ENCODE data around the gene SPACA7. TPM values are rescaled to one million over a fixed set of nuclear protein-coding genes. Genes with fewer than 3 reads are reported as not detected.

SPACA7 gene
- total and polyA plus RNA-seq, 8 donors, result not detected

DNA sequence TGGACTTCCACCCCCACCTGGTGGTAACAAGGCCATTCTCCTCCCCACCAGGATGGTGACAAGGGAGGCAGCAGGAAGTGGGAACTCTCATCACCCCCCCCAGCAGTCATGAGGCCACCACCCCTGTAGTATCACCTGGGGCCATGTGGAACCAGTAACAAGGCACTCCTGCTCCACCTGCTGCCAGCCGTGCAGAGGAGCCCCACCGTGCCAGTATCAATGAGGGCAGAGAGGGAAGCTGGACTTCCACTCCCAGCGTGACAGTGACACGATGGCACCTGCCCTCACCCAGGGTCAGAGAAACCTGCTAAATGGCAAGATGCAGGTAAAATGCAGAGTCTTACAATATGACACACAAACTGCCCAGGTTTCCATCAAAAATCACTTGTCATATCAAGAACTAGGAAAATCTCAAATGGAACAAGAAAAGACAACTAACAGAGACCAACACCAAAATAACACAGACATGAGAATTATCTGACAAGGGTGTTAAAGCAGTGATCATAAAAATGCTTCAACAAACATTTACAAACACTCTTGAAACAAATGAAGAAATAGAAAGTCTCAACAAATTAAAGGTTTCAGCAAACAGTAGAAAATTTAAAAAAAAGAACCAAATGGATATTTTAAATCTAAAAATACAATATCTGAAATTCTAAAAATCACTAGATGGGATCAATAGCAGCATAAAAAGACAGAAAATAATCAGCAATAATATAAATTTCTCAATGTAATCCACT is 9.1 kb upstream of the SPACA7 start:
- H3K9me3 ChIP-seq, result no peaks in the 10 kb centered on the region
- no peak overlapping the region for H3K27ac ChIP-seq
- ATAC-seq (no peak), DNase-seq (no peak), FAIRE-seq (no peak)
- intact Hi-C loops (cut with DNase I), result no loop called here
- no peak overlapping the region for H3K4me3 ChIP-seq
- WGBS, 2 donors, result 56 to 63% methylated on average over 4 of the region's 4 CpGs
- H3K36me3 ChIP-seq, result no peaks in the 10 kb centered on the region
- TF ChIP-seq, protein P1, sequence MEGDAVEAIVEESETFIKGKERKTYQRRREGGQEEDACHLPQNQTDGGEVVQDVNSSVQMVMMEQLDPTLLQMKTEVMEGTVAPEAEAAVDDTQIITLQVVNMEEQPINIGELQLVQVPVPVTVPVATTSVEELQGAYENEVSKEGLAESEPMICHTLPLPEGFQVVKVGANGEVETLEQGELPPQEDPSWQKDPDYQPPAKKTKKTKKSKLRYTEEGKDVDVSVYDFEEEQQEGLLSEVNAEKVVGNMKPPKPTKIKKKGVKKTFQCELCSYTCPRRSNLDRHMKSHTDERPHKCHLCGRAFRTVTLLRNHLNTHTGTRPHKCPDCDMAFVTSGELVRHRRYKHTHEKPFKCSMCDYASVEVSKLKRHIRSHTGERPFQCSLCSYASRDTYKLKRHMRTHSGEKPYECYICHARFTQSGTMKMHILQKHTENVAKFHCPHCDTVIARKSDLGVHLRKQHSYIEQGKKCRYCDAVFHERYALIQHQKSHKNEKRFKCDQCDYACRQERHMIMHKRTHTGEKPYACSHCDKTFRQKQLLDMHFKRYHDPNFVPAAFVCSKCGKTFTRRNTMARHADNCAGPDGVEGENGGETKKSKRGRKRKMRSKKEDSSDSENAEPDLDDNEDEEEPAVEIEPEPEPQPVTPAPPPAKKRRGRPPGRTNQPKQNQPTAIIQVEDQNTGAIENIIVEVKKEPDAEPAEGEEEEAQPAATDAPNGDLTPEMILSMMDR (IDR thresholded peaks at IDR 0.05), result no peak
- H3K4me1 ChIP-seq, result no peaks in the 10 kb centered on the region
- peaks cover 0 to 7% (median 0%) of the 10 kb centered on the region in 4 donors for H3K27me3 ChIP-seq

DNA sequence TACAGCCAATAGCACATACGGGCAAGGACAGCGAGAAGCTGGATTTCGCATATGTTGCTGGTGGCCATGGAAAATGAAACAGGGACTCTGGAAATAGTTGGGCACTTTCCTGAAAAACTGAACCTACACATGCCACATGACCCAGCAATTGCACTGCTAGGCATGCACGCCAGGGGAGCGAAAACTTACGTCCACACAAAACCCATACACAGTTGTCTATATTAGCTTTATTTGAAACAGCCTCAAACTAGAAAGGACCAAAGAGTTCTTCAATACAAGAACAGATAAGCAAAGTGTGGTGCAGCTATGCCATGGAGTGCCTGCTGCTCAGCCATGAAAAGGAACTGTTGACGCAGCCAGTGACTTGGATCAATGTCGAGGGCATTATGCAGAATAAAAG is 7.3 kb upstream of the SPACA7 start:
- WGBS, 2 donors, result 72 to 81% methylated on average over 8 of the region's 8 CpGs
- Histone ChIP-seq H3K4me1 (no peaks in the 10 kb centered on the region), H3K9me3 (no peaks in the 10 kb centered on the region), H3K36me3 (no peaks in the 10 kb centered on the region), H3K27ac (no peak overlapping the region), H3K27me3 (peaks cover 0 to 4% (median 0%) of the 10 kb centered on the region in 4 donors), H3K4me3 (no peak overlapping the region)
- intact Hi-C loops (cut with DNase I), result no loop called here
- no peak for ATAC-seq
- no peak for DNase-seq
- TF ChIP-seq, protein P1 (IDR thresholded peaks at IDR 0.05), result no peak
- FAIRE-seq, result no peak

DNA sequence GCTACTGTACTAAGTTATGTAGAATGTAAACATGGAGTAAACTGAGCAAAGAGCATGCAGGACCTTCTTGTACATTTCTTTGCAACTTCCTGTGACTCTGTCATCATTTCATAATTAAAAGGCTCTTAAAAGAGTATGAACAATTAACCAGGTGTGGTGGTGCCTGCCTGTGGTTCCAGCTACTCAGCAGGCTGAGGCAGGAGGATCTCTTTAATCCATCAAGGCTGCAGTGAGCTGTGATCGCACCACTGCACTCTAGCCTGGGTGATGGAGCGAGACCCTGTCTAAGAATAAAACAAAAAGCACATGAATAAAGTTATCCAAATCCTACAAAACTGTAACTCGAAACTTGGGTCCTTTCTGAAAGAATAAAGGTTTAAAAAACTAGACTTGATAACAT is 5.8 kb upstream of the SPACA7 start:
- Histone ChIP-seq H3K4me1 (no peaks in the 10 kb centered on the region), H3K27ac (no peak overlapping the region), H3K36me3 (no peaks in the 10 kb centered on the region), H3K4me3 (no peak overlapping the region), H3K27me3 (peaks cover 0 to 4% (median 0%) of the 10 kb centered on the region in 4 donors), H3K9me3 (no peaks in the 10 kb centered on the region)
- intact Hi-C loops (cut with DNase I), result no loop called here
- DNase-seq (no peak), ATAC-seq (no peak), FAIRE-seq (no peak)
- 58 to 60% methylated on average over 3 of the region's 3 CpGs for WGBS, 2 donors
- TF ChIP-seq, protein P1 (IDR thresholded peaks at IDR 0.05), result no peak

DNA sequence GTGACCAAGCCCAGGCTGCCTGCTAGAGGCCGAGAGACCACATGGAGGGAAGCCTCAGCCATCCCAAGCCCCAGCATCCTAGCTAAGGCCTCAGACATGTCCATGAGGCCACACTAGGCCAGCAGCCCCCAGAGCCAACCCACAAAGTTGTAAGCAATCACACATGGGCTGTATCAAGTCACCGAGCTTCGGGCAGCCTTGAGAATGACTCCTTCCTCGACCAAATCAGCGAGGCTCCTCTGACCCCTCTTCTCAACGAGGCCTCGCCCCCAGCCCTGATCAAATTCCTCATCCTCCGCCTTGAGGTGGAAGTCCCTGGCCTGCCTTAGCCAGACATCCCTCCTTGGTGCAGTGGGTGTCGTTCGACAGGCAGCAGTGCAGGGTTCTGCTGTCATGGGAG is 1.9 kb upstream of the SPACA7 start:
- DNase-seq, result no peak
- H3K9me3 ChIP-seq, result no peaks in the 10 kb centered on the region
- no peaks in the 10 kb centered on the region for H3K36me3 ChIP-seq
- no peak overlapping the region for H3K27ac ChIP-seq
- no peaks in the 10 kb centered on the region for H3K4me1 ChIP-seq
- H3K27me3 ChIP-seq, result no peaks in the 10 kb centered on the region
- 62 to 72% methylated on average over 10 of the region's 10 CpGs for WGBS, 2 donors
- FAIRE-seq, result no peak
- H3K4me3 ChIP-seq, result no peak overlapping the region
- no peak for ATAC-seq
- TF ChIP-seq, protein P1 (IDR thresholded peaks at IDR 0.05), result no peak
- intact Hi-C loops (cut with DNase I), result no loop called here

DNA sequence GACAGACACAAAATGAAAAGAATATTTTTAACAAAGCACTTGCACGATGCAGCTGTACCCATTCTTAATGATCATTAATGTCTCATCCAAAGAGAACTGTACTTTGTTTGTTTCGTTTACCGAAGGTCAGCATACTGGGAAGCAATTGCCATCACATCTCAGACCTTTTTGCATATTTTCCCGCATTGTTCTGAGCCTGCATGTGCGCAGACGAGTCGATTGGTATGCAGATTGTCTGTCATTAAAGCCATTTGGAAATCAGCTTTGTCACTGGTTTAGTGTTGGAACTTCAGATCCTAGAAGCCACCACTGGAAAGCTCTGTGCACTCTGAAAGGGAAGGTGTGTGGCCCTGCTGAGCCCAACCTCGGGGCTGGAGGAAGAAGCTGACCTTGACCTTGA is 15.6 kb downstream of the SPACA7 start:
- intact Hi-C loops (cut with DNase I), result no loop called here
- WGBS, 2 donors, result 52 to 59% methylated on average over 8 of the region's 8 CpGs
- TF ChIP-seq, protein P1 (IDR thresholded peaks at IDR 0.05), result no peak
- Histone ChIP-seq H3K27ac (no peak overlapping the region), H3K36me3 (no peaks in the 10 kb centered on the region), H3K4me3 (no peak overlapping the region), H3K27me3 (no peaks in the 10 kb centered on the region), H3K4me1 (no peaks in the 10 kb centered on the region), H3K9me3 (no peaks in the 10 kb centered on the region)
- no peak for ATAC-seq
- FAIRE-seq, result no peak
- DNase-seq, result no peak
